Measurements from ENCODE around the gene RTN4R. TPM values are rescaled to one million over a fixed set of nuclear protein-coding genes. Genes with fewer than 3 reads are reported as not detected.

Gene RTN4R
- total and polyA plus RNA-seq, 2 experiments from 2014 or later: 10.6 to 38.4 TPM

DNA sequence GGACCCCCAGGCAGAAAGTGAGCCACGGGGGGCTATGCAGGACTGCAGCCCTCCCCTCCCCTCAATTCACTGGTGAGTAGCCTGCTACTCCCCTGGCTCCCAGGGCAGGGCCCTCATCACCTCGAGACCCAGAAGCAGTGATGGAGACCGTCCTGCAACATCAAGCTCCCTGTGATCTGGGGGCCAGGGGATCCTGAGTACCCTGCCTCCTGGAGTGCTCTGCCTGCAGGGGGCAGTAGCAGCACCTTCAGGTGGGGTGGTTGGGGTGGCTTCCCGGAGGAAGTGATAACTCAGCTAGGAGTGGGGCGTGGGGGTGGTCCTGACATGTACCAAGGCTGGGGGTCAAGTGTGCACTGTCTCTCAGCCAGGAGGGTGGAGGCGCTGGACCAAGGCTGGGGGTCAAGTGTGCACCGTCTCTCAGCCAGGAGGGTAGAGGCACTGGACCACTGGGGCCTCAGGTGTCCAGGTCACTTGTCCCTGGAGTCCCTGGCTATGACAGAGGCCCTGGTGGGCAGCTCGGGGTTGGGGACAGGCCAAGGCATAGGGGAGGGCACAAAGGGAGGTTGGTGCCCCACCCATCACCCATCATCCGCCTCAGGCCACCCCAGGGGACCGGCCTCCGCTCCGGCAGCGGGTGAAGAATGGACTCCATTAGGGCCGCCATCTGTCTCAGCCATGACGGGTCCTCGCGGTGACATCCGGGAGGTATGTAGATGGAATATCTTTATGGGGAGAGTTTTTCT lies 9.4 kb downstream of the RTN4R start:
- H3K27ac Mint-ChIP-seq: no peak overlapping the region

DNA sequence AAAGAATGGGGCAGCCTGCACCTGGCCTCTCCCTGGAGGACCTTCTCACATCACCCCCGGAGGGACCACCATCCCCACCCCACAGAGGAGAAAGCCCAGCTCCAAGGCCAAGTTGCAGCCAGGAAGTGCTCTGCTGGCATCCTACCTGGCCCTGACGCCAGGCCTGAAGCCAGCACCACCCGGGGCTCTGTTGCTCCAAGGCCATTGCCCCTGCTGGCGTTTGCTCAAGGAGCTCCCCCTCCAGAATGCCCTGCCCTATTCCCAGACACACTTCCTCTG lies 10.2 kb downstream of the RTN4R start:
- no peaks in the 10 kb centered on the region for H3F3A ChIP-seq (replicated peaks; ENCODE audit: low read depth)
- DNase-seq (ENCODE audit: low spot score) (no peak), ATAC-seq (no peak)
- H3K27me3 Mint-ChIP-seq (ENCODE audit: insufficient read depth, low read depth, poor library complexity): no peaks in the 10 kb centered on the region
- no peaks in the 10 kb centered on the region for H3K36me3 ChIP-seq (ENCODE audit: insufficient read depth)
- H3K9me2 ChIP-seq (ENCODE audit: insufficient read depth): no peaks in the 10 kb centered on the region
- H3K27ac Mint-ChIP-seq: no peak overlapping the region
- H3K36me3 Mint-ChIP-seq (ENCODE audit: low read depth): no peaks in the 10 kb centered on the region
- peaks cover 8% of the 10 kb centered on the region for H4K20me1 ChIP-seq (replicated peaks; ENCODE audit: insufficient read depth)
- peaks cover 19% of the 10 kb centered on the region for H3K79me2 ChIP-seq (replicated peaks; ENCODE audit: insufficient read depth)
- H3K27me3 ChIP-seq (ENCODE audit: insufficient read depth): no peaks in the 10 kb centered on the region
- H3K4me3 ChIP-seq: no peak overlapping the region
- H3K9me3 Mint-ChIP-seq: 0 out of 3 replicates have a peak, but pooled peaks cover 2% of the 10 kb centered on the region
- no peak overlapping the region for H3K27ac ChIP-seq (ENCODE audit: low read depth)
- H3K4me1 ChIP-seq (ENCODE audit: insufficient read depth): no peaks in the 10 kb centered on the region
- H3K4me3 Mint-ChIP-seq: no peak overlapping the region
- no peak overlapping the region for H2AFZ ChIP-seq
- no peak overlapping the region for H3K4me2 ChIP-seq
- H3K4me1 Mint-ChIP-seq: peaks cover 7% of the 10 kb centered on the region; the same call in 2 of the 3 replicates
- no peak for TF ChIP-seq ZNF331 (CRISPR knock-in tag; IDR thresholded peaks at IDR 0.05; ENCODE audit: low read depth)
- TF ChIP-seq, protein P1, sequence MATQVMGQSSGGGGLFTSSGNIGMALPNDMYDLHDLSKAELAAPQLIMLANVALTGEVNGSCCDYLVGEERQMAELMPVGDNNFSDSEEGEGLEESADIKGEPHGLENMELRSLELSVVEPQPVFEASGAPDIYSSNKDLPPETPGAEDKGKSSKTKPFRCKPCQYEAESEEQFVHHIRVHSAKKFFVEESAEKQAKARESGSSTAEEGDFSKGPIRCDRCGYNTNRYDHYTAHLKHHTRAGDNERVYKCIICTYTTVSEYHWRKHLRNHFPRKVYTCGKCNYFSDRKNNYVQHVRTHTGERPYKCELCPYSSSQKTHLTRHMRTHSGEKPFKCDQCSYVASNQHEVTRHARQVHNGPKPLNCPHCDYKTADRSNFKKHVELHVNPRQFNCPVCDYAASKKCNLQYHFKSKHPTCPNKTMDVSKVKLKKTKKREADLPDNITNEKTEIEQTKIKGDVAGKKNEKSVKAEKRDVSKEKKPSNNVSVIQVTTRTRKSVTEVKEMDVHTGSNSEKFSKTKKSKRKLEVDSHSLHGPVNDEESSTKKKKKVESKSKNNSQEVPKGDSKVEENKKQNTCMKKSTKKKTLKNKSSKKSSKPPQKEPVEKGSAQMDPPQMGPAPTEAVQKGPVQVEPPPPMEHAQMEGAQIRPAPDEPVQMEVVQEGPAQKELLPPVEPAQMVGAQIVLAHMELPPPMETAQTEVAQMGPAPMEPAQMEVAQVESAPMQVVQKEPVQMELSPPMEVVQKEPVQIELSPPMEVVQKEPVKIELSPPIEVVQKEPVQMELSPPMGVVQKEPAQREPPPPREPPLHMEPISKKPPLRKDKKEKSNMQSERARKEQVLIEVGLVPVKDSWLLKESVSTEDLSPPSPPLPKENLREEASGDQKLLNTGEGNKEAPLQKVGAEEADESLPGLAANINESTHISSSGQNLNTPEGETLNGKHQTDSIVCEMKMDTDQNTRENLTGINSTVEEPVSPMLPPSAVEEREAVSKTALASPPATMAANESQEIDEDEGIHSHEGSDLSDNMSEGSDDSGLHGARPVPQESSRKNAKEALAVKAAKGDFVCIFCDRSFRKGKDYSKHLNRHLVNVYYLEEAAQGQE (IDR thresholded peaks at IDR 0.05; ENCODE audit: unreplicated experiment): no peak
- TF ChIP-seq STAT1 (IDR thresholded peaks at IDR 0.05; ENCODE audit: unreplicated experiment): no peak
- TF ChIP-seq JUNB (IDR thresholded peaks at IDR 0.05; ENCODE audit: unreplicated experiment): no peak
- no peak for TF ChIP-seq NANOG (IDR thresholded peaks at IDR 0.05; ENCODE audit: borderline replicate concordance)
- TF ChIP-seq POLR2AphosphoS5 (IDR thresholded peaks at IDR 0.05; ENCODE audit: low read depth): no peak
- TF ChIP-seq, protein P2, sequence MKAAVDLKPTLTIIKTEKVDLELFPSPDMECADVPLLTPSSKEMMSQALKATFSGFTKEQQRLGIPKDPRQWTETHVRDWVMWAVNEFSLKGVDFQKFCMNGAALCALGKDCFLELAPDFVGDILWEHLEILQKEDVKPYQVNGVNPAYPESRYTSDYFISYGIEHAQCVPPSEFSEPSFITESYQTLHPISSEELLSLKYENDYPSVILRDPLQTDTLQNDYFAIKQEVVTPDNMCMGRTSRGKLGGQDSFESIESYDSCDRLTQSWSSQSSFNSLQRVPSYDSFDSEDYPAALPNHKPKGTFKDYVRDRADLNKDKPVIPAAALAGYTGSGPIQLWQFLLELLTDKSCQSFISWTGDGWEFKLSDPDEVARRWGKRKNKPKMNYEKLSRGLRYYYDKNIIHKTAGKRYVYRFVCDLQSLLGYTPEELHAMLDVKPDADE (IDR thresholded peaks at IDR 0.05): no peak

More for the DNA sequence above, 9.4 kb downstream of the RTN4R start:
- no peaks in the 10 kb centered on the region for H3K36me3 ChIP-seq (ENCODE audit: insufficient read depth)
- Mint-ChIP-seq H3K27me3 (ENCODE audit: insufficient read depth, low read depth, poor library complexity) (peaks cover 2% of the 10 kb centered on the region), H3K4me1 (peaks cover 7% of the 10 kb centered on the region; the same call in 2 of the 3 replicates), H3K9me3 (0 out of 3 replicates have a peak, but pooled peaks cover 2% of the 10 kb centered on the region), H3K36me3 (ENCODE audit: low read depth) (no peaks in the 10 kb centered on the region), H3K4me3 (no peak overlapping the region)
- ATAC-seq (peak; percentile 40), DNase-seq (ENCODE audit: low spot score) (peak; percentile 45)
- TF ChIP-seq, protein P1 (IDR thresholded peaks at IDR 0.05; ENCODE audit: unreplicated experiment): no peak
- TF ChIP-seq STAT1 (IDR thresholded peaks at IDR 0.05; ENCODE audit: unreplicated experiment): no peak
- TF ChIP-seq CTCF (conservative IDR thresholded peaks at IDR 0.05; ENCODE audit: low read depth in 2 of 2): peak; percentile 52 to 70
- peaks cover 12% of the 10 kb centered on the region for H3K79me2 ChIP-seq (replicated peaks; ENCODE audit: insufficient read depth)
- H3K27ac ChIP-seq (ENCODE audit: low read depth): no peak overlapping the region
- no peaks in the 10 kb centered on the region for H3K9me2 ChIP-seq (ENCODE audit: insufficient read depth)
- H3K4me1 ChIP-seq (ENCODE audit: insufficient read depth): no peaks in the 10 kb centered on the region
- H3K4me2 ChIP-seq: no peak overlapping the region
- no peak overlapping the region for H3K4me3 ChIP-seq
- peaks cover 8% of the 10 kb centered on the region for H4K20me1 ChIP-seq (replicated peaks; ENCODE audit: insufficient read depth)
- H3K27me3 ChIP-seq (ENCODE audit: insufficient read depth): no peaks in the 10 kb centered on the region
- H2AFZ ChIP-seq: no peak overlapping the region
- H3F3A ChIP-seq (replicated peaks; ENCODE audit: low read depth): no peaks in the 10 kb centered on the region
